ENCODE measurements around the gene PRKCE.

The PRKCE gene

DNA sequence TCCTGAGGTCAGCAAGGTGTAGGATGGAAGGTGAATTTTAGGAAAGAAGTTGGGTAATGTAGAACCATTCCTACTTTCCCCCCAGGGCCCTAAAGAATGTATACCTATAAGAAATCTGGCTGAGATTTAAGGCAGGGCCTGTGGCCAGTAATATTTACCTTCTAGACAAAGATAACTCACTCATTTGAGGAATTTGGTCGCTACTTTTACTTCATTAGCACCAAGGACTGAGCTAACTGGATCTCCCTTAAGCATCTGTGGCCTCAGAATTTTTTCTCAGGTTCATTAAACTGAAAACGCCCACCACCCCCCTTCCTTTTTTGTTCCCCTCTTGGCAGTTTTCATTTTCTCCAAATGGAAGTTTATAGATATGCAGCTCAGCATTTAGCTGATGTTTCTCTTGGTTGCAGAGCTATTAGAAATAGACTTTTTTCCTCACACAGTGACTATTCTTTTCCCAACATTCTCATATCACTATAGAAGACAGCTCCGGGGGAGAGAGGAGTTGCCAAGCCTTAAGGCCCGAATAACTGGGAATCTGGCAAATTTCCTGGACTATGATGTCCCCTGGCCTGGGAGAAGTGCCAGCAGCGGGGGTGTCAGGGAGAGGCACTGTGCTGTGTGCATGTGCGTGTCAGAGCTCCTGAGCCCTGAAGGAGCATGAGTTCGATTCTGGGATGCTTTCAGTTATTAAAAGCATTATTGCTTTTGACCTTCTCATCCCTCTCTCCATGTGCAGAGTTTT lies 310.9 kb downstream of the PRKCE start:
- TF ChIP-seq, protein P1, sequence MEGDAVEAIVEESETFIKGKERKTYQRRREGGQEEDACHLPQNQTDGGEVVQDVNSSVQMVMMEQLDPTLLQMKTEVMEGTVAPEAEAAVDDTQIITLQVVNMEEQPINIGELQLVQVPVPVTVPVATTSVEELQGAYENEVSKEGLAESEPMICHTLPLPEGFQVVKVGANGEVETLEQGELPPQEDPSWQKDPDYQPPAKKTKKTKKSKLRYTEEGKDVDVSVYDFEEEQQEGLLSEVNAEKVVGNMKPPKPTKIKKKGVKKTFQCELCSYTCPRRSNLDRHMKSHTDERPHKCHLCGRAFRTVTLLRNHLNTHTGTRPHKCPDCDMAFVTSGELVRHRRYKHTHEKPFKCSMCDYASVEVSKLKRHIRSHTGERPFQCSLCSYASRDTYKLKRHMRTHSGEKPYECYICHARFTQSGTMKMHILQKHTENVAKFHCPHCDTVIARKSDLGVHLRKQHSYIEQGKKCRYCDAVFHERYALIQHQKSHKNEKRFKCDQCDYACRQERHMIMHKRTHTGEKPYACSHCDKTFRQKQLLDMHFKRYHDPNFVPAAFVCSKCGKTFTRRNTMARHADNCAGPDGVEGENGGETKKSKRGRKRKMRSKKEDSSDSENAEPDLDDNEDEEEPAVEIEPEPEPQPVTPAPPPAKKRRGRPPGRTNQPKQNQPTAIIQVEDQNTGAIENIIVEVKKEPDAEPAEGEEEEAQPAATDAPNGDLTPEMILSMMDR (IDR thresholded peaks at IDR 0.05; ENCODE audit: insufficient read depth, missing control alignments) = no peak
- FAIRE-seq = no peak
- no peak for DNase-seq (ENCODE audit: insufficient read length, low spot score)

DNA sequence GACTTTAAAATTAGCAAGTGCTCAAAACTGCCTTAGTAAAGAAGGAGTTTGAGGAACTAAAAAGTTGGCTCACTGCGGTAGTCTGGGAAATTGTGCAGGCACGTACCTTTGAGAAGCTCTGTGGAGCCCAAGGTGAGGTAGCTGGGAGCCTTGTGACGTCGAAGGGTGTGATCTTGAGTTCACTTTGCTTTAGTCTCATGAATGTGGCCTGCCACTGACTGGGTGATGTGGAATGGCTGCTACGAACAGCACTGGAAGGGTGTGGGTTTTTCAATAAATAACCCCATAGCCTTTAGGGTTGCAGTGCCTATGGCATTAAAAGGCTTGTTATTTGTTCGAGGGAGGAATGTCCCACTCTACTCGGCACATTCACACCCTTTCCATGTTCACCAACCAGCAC lies 312.3 kb downstream of the PRKCE start:
- TF ChIP-seq, protein P1 (IDR thresholded peaks at IDR 0.05; ENCODE audit: insufficient read depth, missing control alignments) = no peak
- DNase-seq (ENCODE audit: insufficient read length, low spot score) (no peak), FAIRE-seq (no peak)

DNA sequence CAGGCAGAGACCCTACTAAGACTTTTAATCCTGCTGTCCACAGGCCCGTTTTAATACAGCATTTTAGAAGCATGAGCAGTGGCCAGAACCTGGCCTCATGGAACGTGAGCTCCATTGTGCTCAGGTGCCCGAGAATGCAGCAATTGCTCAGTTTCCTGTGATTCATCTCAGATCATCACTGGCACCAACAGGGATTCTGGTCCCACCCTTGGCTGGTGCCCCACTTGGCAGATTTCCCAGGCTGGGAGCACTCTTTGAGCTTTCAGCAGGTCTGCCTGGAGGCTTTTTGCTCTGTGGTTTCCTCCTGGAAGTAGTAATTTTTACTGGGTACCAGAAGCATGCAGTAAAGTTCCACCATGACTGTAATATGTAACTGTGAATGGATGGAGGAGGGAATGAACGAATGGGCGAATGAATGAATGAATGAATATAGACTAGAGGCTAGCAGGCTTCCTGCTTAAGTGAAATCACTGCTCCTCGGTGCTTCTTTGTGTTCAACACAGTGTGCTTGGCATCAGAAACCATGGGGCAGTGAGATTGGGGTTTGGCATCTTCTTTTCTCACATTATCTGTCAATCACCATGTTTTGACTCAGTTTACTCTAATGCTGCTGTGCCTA lies 312.9 kb downstream of the PRKCE start:
- DNase-seq (ENCODE audit: insufficient read length, low spot score) = no peak
- TF ChIP-seq, protein P1 (IDR thresholded peaks at IDR 0.05; ENCODE audit: insufficient read depth, missing control alignments) = no peak
- FAIRE-seq = no peak

DNA sequence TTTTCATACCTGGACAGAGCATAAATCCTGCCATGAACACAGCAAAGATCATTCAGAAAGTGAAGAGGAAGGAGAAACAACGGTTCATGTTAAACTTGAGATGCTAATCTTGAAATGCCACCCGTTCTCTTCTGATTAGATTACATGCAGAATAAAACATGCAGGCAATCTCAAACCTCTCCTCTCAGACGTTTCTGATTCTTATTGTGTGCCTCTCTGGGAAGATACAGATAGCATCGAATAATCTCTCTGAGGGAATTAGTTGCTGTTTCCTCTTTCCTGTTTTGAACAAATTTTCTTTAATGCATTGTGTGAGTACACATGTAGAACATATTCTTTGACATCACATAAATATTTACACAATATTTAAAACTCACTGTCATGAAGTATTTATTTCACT lies 313.4 kb downstream of the PRKCE start:
- DNase-seq (ENCODE audit: insufficient read length, low spot score) (no peak), FAIRE-seq (no peak)
- TF ChIP-seq, protein P1 (IDR thresholded peaks at IDR 0.05; ENCODE audit: insufficient read depth, missing control alignments) = no peak

GRCh38 chr2:45965871-45966498 lies 314.5 kb downstream of the PRKCE start:
- no peak for DNase-seq (ENCODE audit: insufficient read length, low spot score)
- TF ChIP-seq, protein P1 (IDR thresholded peaks at IDR 0.05; ENCODE audit: insufficient read depth, missing control alignments) = no peak
- no peak for FAIRE-seq

- TF ChIP-seq, protein P1 (IDR thresholded peaks at IDR 0.05; ENCODE audit: insufficient read depth, missing control alignments) = no peak
- no peak for DNase-seq (ENCODE audit: insufficient read length, low spot score)
- no peak for FAIRE-seq
Observed at GRCh38 chr2:45968946-45969584, 317.6 kb downstream of the PRKCE start.

All from D721Med (cell line).